H1 (cell line): ENCODE data around the gene SLC7A14. TPM values are rescaled to one million over a fixed set of nuclear protein-coding genes. Genes with fewer than 3 reads are reported as not detected.

ENCODE experiments used
- BCL11A ChIP-seq, 2 experiments: IDR thresholded peaks; one replicate each; pipeline ENCODE4 v1.6.1; 2011; ENCODE audit warnings: low read depth in 2 of 2, low read length in 2 of 2, mild to moderate bottlenecking in 2 of 2
- JUN ChIP-seq: IDR thresholded peaks from 2 replicates; pipeline ENCODE4 v1.6.1; 2011; ENCODE audit warnings: low read depth, mild to moderate bottlenecking, improper control_type of control experiment, low read length
- KDM1A ChIP-seq: fragments of 200-600, 300-600 bp; sonication (generic); IDR thresholded peaks from 2 replicates; pipeline ENCODE4 v1.7.1; 2016; ENCODE audit warnings: mild to moderate bottlenecking, low read length, borderline replicate concordance
- MAX ChIP-seq: IDR thresholded peaks from 2 replicates; pipeline ENCODE4 v1.6.1; 2012; ENCODE audit warnings: inconsistent platforms
- POLR2AphosphoS5 ChIP-seq: IDR thresholded peaks from 2 replicates; pipeline ENCODE4 v1.6.1; 2011; ENCODE audit warnings: low read depth, low read length
- RXRA ChIP-seq: IDR thresholded peaks from 2 replicates; pipeline ENCODE4 v1.6.1; 2011; ENCODE audit warnings: low read depth, mild to moderate bottlenecking, low read length, moderate library complexity; ENCODE audit not compliant: insufficient read depth
- SAP30 ChIP-seq: fragments of 300-600 bp; sonication (generic); IDR thresholded peaks from 2 replicates; pipeline ENCODE4 v1.7.1; 2012; ENCODE audit warnings: low read length, moderate library complexity, mild to moderate bottlenecking, inconsistent platforms; ENCODE audit not compliant: insufficient read depth, insufficient replicate concordance
- SIN3A ChIP-seq, 2 experiments: IDR thresholded peaks in 1 of 2; conservative IDR thresholded peaks in 1 of 2; 2 replicates each; pipeline ENCODE4 v1.6.1; 2011 to 2012; ENCODE audit warnings: low read length in 2 of 2, improper control_type of control experiment in 1 of 2, low read depth in 1 of 2, mild to moderate bottlenecking in 1 of 2
- SP4 ChIP-seq: IDR thresholded peaks from 2 replicates; pipeline ENCODE4 v1.6.1; 2012; ENCODE audit warnings: low read length, inconsistent platforms
- polyA plus RNA-seq, 7 experiments: library from polyadenylated mRNA; depleted of rRNA in 3 of 7; stranded (reverse) in 5 of 7; unstranded in 2 of 7; fragments of >200 nt in 5 of 7; fragments of 200-250 nt in 2 of 7; gene quantifications; 1 replicate in 5 of 7; 2 replicates in 1 of 7; 4 replicates in 1 of 7; pipeline versions ENCODE4 v1.2.1 to v1.2.3, GENCODE V29; 2011 to 2013; ENCODE audit warnings: missing spikeins in 2 of 7, mixed read lengths in 2 of 7
- total RNA-seq: library from RNA; stranded (reverse); fragmentation: NEBNext Ultra II Directional; extraction: Animal tissue kit (Norgen Biotek cat#: 25700); gene quantifications from 2 replicates; pipeline ENCODE4 v1.2.1, GENCODE V29; 2021
- TF ChIP-seq, protein P1 (sequence below): fragments of 300-600 bp; sonication (generic); IDR thresholded peaks from 2 replicates; pipeline ENCODE4 v1.7.1; 2012; ENCODE audit warnings: low read length, moderate library complexity, mild to moderate bottlenecking, inconsistent platforms; ENCODE audit not compliant: insufficient replicate concordance

The SLC7A14 gene
- total and polyA plus RNA-seq, 2 of the 8 experiments (the other 6 are each of a cell fraction or from before 2014, with no cell fraction given) = 0.21 to 0.95 TPM

- TF ChIP-seq, protein P1, sequence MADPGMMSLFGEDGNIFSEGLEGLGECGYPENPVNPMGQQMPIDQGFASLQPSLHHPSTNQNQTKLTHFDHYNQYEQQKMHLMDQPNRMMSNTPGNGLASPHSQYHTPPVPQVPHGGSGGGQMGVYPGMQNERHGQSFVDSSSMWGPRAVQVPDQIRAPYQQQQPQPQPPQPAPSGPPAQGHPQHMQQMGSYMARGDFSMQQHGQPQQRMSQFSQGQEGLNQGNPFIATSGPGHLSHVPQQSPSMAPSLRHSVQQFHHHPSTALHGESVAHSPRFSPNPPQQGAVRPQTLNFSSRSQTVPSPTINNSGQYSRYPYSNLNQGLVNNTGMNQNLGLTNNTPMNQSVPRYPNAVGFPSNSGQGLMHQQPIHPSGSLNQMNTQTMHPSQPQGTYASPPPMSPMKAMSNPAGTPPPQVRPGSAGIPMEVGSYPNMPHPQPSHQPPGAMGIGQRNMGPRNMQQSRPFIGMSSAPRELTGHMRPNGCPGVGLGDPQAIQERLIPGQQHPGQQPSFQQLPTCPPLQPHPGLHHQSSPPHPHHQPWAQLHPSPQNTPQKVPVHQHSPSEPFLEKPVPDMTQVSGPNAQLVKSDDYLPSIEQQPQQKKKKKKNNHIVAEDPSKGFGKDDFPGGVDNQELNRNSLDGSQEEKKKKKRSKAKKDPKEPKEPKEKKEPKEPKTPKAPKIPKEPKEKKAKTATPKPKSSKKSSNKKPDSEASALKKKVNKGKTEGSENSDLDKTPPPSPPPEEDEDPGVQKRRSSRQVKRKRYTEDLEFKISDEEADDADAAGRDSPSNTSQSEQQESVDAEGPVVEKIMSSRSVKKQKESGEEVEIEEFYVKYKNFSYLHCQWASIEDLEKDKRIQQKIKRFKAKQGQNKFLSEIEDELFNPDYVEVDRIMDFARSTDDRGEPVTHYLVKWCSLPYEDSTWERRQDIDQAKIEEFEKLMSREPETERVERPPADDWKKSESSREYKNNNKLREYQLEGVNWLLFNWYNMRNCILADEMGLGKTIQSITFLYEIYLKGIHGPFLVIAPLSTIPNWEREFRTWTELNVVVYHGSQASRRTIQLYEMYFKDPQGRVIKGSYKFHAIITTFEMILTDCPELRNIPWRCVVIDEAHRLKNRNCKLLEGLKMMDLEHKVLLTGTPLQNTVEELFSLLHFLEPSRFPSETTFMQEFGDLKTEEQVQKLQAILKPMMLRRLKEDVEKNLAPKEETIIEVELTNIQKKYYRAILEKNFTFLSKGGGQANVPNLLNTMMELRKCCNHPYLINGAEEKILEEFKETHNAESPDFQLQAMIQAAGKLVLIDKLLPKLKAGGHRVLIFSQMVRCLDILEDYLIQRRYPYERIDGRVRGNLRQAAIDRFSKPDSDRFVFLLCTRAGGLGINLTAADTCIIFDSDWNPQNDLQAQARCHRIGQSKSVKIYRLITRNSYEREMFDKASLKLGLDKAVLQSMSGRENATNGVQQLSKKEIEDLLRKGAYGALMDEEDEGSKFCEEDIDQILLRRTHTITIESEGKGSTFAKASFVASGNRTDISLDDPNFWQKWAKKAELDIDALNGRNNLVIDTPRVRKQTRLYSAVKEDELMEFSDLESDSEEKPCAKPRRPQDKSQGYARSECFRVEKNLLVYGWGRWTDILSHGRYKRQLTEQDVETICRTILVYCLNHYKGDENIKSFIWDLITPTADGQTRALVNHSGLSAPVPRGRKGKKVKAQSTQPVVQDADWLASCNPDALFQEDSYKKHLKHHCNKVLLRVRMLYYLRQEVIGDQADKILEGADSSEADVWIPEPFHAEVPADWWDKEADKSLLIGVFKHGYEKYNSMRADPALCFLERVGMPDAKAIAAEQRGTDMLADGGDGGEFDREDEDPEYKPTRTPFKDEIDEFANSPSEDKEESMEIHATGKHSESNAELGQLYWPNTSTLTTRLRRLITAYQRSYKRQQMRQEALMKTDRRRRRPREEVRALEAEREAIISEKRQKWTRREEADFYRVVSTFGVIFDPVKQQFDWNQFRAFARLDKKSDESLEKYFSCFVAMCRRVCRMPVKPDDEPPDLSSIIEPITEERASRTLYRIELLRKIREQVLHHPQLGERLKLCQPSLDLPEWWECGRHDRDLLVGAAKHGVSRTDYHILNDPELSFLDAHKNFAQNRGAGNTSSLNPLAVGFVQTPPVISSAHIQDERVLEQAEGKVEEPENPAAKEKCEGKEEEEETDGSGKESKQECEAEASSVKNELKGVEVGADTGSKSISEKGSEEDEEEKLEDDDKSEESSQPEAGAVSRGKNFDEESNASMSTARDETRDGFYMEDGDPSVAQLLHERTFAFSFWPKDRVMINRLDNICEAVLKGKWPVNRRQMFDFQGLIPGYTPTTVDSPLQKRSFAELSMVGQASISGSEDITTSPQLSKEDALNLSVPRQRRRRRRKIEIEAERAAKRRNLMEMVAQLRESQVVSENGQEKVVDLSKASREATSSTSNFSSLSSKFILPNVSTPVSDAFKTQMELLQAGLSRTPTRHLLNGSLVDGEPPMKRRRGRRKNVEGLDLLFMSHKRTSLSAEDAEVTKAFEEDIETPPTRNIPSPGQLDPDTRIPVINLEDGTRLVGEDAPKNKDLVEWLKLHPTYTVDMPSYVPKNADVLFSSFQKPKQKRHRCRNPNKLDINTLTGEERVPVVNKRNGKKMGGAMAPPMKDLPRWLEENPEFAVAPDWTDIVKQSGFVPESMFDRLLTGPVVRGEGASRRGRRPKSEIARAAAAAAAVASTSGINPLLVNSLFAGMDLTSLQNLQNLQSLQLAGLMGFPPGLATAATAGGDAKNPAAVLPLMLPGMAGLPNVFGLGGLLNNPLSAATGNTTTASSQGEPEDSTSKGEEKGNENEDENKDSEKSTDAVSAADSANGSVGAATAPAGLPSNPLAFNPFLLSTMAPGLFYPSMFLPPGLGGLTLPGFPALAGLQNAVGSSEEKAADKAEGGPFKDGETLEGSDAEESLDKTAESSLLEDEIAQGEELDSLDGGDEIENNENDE = no peak
- TF ChIP-seq KDM1A (no peak), BCL11A (IDR thresholded peaks at IDR 0.05; ENCODE audit: low read depth in 2 of 2, low read length in 2 of 2) (no peak), JUN (no peak), RXRA (no peak), SP4 (no peak), MAX (no peak), SAP30 (no peak), POLR2AphosphoS5 (no peak), SIN3A (conservative IDR thresholded peaks at IDR 0.05 in 1 of 2, IDR thresholded peaks at IDR 0.05 in 1 of 2; ENCODE audit: low read depth in 1 of 2, low read length in 2 of 2) (no peak)
Observed at GRCh38 chr3:170413291-170413690, 172.6 kb downstream of the SLC7A14 start (continued).
